ENCODE data around the gene CUL5. TPM values are rescaled to one million over a fixed set of nuclear protein-coding genes. Genes with fewer than 3 reads are reported as not detected.

CUL5 gene
- 15.8 TPM for polyA plus RNA-seq (2012; ENCODE audit: missing spikeins)

DNA sequence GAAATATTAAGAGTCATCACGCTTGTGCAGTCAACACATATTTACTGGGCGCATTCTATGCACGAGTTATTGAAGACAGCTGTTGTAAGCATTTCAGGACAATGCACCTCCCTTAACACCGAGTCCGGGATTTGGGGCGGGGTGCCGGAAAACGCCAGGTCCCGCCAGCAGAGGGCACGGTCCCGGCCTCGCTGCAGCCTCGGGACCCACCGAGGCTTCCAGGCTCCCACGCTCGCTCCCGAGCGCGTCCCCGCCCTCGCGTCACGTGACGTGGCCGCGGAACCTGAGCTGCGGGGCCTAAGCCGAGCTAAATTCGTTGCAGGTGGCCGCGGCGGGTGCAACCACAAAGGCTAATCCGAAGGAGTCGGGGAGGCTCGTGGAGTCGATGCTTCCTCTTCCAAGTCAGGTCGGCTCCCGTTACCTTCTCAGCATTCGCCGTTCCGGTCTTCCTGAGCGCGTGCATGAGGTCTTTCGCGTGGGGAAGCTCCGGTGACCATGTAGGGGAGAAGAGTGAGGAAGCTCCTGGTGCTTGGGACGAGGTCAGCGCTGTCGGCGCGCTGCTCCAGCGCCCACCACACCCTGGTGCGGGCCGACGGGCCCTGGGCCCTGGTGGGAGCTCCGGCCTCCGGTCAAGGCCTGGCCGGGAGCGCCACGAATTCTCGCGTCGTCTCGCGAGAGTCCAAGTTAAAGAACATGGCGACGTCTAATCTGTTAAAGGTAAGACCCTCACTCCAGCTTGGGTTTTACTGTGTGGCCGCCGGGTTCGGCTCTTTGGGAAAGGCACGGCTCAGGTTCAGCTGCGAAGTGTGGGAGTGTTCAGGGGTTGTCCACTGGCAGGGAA lies at the start of gene CUL5:
CUL5 (plus strand) TSS at position 243 of the 841 bp plus-strand sequence; CDS start at position 694, 451 bp downstream.
- peak; percentile 99 for FAIRE-seq
- TF ChIP-seq TAF1 (IDR thresholded peaks at IDR 0.05; ENCODE audit: borderline replicate concordance, low read depth, low read length) (peak; percentile 38), POLR2A (IDR thresholded peaks at IDR 0.05; ENCODE audit: low read depth, low read length) (peak; percentile 96), POLR2AphosphoS5 (IDR thresholded peaks at IDR 0.05; ENCODE audit: low read depth, low read length) (peak; percentile 83)

DNA sequence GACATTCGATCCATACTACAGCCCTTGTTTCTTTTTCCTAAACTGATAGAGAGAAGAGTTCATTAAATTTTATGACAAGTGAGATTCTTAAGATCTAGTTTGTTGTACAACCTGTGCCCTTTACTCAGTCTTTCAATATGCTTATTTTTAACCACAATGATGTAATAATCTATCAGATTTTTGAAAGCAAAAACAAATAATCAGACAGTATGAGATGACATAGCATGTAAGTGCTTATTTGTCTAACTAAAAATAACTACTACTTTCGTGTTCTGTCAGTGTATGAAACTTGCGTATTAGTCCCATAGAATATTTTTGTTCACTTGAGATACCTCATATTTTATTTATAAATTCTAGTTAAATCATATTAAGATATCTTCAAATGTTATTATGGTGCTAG lies 47.2 kb upstream of the CUL5 start:
- no peak for FAIRE-seq
- no peak for DNase-seq (ENCODE audit: insufficient read length)
- TF ChIP-seq TAF1 (IDR thresholded peaks at IDR 0.05; ENCODE audit: borderline replicate concordance, low read depth, low read length) (no peak), POLR2A (IDR thresholded peaks at IDR 0.05; ENCODE audit: low read depth, low read length) (no peak), POLR2AphosphoS5 (IDR thresholded peaks at IDR 0.05; ENCODE audit: low read depth, low read length) (no peak)

More for the DNA sequence above, at the start of gene CUL5:
- peak; percentile 81 for DNase-seq (ENCODE audit: insufficient read length)

GRCh38 chr11:107962181-107962580 lies 46.5 kb upstream of the CUL5 start:
- DNase-seq (ENCODE audit: insufficient read length) (no peak), FAIRE-seq (no peak)
- TF ChIP-seq POLR2AphosphoS5 (IDR thresholded peaks at IDR 0.05; ENCODE audit: low read depth, low read length): no peak
- no peak for TF ChIP-seq TAF1 (IDR thresholded peaks at IDR 0.05; ENCODE audit: borderline replicate concordance, low read depth, low read length)
- no peak for TF ChIP-seq POLR2A (IDR thresholded peaks at IDR 0.05; ENCODE audit: low read depth, low read length)

- no peak for TF ChIP-seq POLR2AphosphoS5 (IDR thresholded peaks at IDR 0.05; ENCODE audit: low read depth, low read length)
- no peak for TF ChIP-seq POLR2A (IDR thresholded peaks at IDR 0.05; ENCODE audit: low read depth, low read length)
- no peak for TF ChIP-seq TAF1 (IDR thresholded peaks at IDR 0.05; ENCODE audit: borderline replicate concordance, low read depth, low read length)
- FAIRE-seq: no peak
- no peak for DNase-seq (ENCODE audit: insufficient read length)
Observed at GRCh38 chr11:107963091-107963490, 45.6 kb upstream of the CUL5 start.

DNA sequence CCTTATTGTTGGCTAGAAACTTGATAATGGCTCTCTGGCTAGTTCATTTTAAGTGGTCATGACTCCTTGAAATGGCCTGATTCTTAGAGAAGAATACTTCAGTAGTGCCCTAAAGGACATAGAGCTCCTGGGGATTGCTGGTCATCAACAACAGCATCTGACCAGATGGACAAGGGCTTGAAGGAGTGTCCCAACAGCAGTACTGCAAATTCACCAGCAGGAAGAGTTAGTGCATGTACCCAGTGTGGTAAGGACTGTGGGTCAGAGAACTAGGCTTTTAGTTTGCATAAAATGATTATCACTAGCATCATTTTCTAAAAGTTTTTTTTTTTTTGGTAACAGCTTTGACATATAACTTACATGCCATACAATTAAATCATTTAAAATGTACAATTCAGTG lies 39.5 kb upstream of the CUL5 start:
- no peak for TF ChIP-seq POLR2A (IDR thresholded peaks at IDR 0.05; ENCODE audit: low read depth, low read length)
- TF ChIP-seq POLR2AphosphoS5 (IDR thresholded peaks at IDR 0.05; ENCODE audit: low read depth, low read length): no peak
- TF ChIP-seq TAF1 (IDR thresholded peaks at IDR 0.05; ENCODE audit: borderline replicate concordance, low read depth, low read length): no peak
- FAIRE-seq (no peak), DNase-seq (ENCODE audit: insufficient read length) (no peak)

- FAIRE-seq (no peak), DNase-seq (ENCODE audit: insufficient read length) (no peak)
- TF ChIP-seq POLR2A (IDR thresholded peaks at IDR 0.05; ENCODE audit: low read depth, low read length) (no peak), TAF1 (IDR thresholded peaks at IDR 0.05; ENCODE audit: borderline replicate concordance, low read depth, low read length) (no peak), POLR2AphosphoS5 (IDR thresholded peaks at IDR 0.05; ENCODE audit: low read depth, low read length) (no peak)
Observed at GRCh38 chr11:107970049-107970448, 38.6 kb upstream of the CUL5 start.

GRCh38 chr11:107973641-107974040 lies 35.1 kb upstream of the CUL5 start:
- TF ChIP-seq POLR2A (IDR thresholded peaks at IDR 0.05; ENCODE audit: low read depth, low read length) (no peak), POLR2AphosphoS5 (IDR thresholded peaks at IDR 0.05; ENCODE audit: low read depth, low read length) (no peak), TAF1 (IDR thresholded peaks at IDR 0.05; ENCODE audit: borderline replicate concordance, low read depth, low read length) (no peak)
- FAIRE-seq: no peak

GRCh38 chr11:107988397-107989158 lies 20.1 kb upstream of the CUL5 start:
- FAIRE-seq: peak; percentile 93
- no peak for DNase-seq (ENCODE audit: insufficient read length)
- no peak for TF ChIP-seq POLR2A (IDR thresholded peaks at IDR 0.05; ENCODE audit: low read depth, low read length)
- TF ChIP-seq TAF1 (IDR thresholded peaks at IDR 0.05; ENCODE audit: borderline replicate concordance, low read depth, low read length): no peak
- no peak for TF ChIP-seq POLR2AphosphoS5 (IDR thresholded peaks at IDR 0.05; ENCODE audit: low read depth, low read length)

More at GRCh38 chr11:107973641-107974040, 35.1 kb upstream of the CUL5 start:
- no peak for DNase-seq (ENCODE audit: insufficient read length)

DNA sequence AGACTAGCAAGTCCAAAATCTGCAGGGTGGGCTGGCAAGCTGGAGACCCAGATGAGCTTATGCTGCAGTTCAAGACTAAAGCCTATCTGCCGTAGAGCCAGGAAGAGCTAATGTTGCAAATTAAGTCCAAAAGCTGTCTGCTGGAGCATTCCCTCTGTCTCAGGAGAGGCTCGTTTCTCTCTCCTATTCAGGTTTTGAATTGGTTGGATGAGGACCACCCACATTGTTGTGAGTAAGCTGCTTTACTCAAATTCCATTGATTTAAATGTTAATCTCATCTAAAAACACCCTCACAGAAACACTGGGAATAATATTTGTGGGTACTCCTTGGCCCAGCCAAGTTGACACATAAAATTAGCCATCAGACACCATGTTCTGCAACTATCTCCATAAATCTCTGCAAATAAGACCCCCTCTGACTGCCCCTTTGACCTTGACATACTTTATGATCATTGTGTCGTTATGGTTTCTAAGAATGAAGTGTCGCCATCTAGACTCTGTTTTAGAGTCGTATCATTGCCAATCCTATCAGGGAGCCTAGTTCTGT lies 16.8 kb upstream of the CUL5 start:
- no peak for TF ChIP-seq POLR2A (IDR thresholded peaks at IDR 0.05; ENCODE audit: low read depth, low read length)
- TF ChIP-seq TAF1 (IDR thresholded peaks at IDR 0.05; ENCODE audit: borderline replicate concordance, low read depth, low read length): no peak
- TF ChIP-seq POLR2AphosphoS5 (IDR thresholded peaks at IDR 0.05; ENCODE audit: low read depth, low read length): no peak
- FAIRE-seq: no peak
- DNase-seq (ENCODE audit: insufficient read length): no peak

- TF ChIP-seq POLR2AphosphoS5 (IDR thresholded peaks at IDR 0.05; ENCODE audit: low read depth, low read length): no peak
- no peak for TF ChIP-seq POLR2A (IDR thresholded peaks at IDR 0.05; ENCODE audit: low read depth, low read length)
- TF ChIP-seq TAF1 (IDR thresholded peaks at IDR 0.05; ENCODE audit: borderline replicate concordance, low read depth, low read length): no peak
- DNase-seq (ENCODE audit: insufficient read length) (no peak), FAIRE-seq (no peak)
Observed at GRCh38 chr11:107996006-107996776, 12.5 kb upstream of the CUL5 start.
